Testis (tissue), 2 donors: ENCODE measurements around the gene POMGNT1.

Experiments used
- CTCF ChIP-seq, 3 experiments: fragments of 450-650 bp in 2 of 3; fragments of 200-600 bp in 1 of 3; sonication (generic) in 1 of 3; IDR thresholded peaks; one replicate each; pipeline ENCODE4 v1.5.1; 2016 to 2019; ENCODE audit warnings: antibody characterized with exemption in 3 of 3, mild to moderate bottlenecking in 2 of 3, moderate library complexity in 1 of 3
- POLR2A ChIP-seq: fragments of 450-650 bp; IDR thresholded peaks from one replicate; pipeline ENCODE4 v1.6.1; 2017; ENCODE audit warnings: antibody characterized with exemption, mild to moderate bottlenecking, moderate library complexity

- TF ChIP-seq CTCF (IDR thresholded peaks at IDR 0.05) (peak; percentile 75 to 86 (median 82)), POLR2A (no peak)
Measured at GRCh38 chr1:46179138-46180081, 18.8 kb downstream of the POMGNT1 start.
